ENCODE results near the gene ZFYVE28.

ZFYVE28 gene

GRCh38 chr4:2330091-2331042 lies 88.1 kb downstream of the ZFYVE28 start:
- no peak for DNase-seq

DNA sequence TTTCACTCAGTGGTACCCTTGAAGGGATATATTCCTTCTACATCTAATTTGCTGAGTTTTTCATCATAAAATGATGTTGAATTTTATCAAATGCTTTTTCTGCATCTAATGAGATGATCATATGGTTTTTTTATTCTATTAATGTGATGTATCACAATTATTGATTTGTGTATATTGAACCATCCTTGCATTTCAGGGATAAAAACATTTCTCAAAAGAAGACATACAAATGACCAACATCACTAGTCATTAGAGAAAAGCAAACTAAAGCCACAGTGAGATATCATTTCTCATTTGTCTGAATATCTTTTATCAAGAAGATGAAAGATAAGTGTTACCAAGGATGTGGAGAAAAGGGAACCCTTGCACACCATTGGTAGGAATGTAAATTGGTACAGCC lies 90.9 kb downstream of the ZFYVE28 start:
- no peak for DNase-seq

DNA sequence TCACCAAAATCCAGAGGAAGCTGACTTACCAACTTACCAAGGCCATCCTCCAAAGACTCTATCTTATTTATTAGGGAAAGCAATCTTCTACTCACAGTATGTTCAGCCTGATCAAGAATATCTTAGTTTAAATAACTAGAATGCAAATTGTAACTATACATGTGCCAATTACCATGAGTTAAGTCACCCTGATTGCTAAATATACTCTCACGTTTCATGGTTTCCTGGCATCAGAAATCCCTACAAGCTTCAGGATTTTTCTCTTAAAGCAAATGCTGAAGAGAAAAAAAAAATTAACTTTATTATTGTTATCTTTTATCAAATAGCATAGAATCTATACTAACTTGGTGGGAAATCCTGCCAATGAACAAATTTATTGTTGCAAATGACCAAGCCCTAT lies 93.6 kb downstream of the ZFYVE28 start:
- no peak for DNase-seq

DNA sequence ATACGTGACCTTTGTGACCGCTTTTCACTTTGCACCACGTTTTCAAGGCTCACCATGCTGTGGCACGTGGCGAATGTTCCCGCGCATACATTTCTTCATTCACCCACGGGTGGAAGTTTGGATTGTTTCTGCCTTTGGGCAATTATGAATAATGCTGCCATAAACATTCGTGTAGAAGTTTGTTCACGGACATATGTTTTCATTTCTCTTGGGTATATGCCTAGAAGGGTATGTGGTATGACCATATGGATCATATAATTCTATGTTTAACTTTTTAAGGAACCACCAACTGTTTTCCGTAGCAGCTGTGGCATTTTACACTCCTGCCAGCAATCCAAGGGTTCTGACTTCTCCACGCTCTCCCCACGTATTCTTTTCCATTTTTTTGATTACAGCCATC lies 95.6 kb downstream of the ZFYVE28 start:
- no peak for DNase-seq

- DNase-seq = no peak
Observed at GRCh38 chr4:2322227-2322626, 96.2 kb downstream of the ZFYVE28 start.

GRCh38 chr4:2321279-2322196 lies 96.9 kb downstream of the ZFYVE28 start:
- no peak for DNase-seq

DNA sequence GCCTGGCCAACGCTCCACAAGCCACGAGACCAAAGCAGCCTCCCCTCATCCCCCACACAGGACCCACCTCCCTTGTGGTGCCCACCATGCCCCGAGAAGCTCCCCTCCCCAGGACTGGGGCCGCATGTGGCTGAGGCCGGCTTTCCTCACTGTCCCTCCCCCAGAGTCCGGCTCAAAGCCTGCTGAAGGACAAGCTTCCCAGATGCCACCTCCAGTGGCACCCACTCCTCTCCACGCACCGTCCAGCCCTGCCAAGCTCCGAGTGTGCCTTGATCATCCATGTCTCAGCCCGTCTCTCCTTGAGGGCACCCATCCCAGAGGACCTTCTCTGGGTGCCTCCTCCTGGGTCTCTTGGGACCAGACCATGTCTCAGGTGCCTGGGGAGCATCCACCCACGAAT lies 97.7 kb downstream of the ZFYVE28 start:
- DNase-seq = no peak

- no peak for DNase-seq
Observed at GRCh38 chr4:2320152-2320551, 98.3 kb downstream of the ZFYVE28 start.

DNA sequence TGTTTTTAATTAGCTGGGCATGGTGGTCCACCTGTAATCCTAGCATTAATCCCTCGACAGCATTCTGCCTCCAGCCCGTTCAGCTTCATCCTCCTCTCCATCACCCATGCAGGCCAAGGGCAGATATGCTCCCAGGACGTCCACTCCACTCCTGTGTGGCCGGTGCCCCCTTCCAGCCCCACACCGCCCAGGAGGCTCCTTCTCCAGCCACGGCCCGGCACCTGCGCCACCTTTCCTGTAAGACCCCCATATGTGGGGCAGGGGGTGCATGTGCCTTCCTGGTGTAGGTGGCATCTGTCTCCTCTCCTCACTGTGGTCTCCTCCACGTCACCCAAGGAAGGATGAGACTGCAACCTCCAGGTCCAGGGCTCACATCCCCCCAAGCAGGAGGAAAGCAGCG lies 99.6 kb downstream of the ZFYVE28 start:
- no peak for DNase-seq

GRCh38 chr4:2318476-2318875 lies 100.0 kb downstream of the ZFYVE28 start:
- no peak for DNase-seq

DNA sequence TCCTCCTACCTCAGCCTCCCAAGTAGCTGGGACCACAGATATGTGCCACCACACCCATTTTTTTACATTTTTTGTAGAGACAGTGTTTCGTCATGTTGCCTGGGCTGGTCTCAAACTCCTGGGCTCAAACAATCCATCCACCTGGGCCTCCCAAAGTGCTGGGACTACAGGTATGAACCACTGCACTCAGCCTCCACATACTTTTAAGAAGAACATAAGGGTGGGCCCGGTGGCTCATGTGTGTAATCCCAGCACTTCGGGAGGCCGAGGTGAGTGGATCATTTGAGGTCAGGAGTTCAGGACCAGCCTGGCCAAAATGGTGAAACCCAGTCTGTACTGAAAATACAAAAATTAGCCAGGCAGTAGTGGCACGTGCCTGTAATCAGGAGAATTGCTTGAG lies 105.1 kb downstream of the ZFYVE28 start:
- DNase-seq = no peak

DNA sequence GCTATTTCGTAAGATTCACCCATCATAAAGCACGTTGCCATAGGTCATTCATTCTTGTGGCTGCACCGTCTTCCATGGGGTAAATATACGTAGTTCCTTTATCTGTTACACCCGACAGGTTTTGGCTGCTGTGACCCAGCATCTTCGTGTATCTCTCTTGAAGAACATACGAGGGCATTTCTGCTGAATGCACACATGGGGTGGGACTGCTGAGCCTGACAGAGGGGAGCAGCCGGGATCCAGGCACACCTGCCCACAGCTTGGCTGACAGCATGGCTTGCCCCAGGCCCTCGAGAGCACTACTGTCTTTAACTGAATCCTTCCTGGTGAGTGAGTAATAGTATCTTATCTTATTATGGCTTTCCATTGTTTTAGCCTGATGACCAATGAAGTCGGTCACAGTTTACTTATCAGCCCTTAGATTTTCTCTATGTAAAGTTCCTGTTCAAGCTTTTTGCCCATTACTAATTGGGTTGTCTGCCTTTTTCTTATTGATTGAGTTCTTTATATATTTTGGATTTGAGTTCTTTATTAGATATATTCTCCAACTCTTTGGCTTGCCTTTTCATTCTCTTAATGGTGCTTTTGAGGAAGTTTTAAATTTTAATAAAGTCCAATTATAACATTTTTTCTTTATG lies 111.6 kb downstream of the ZFYVE28 start:
- DNase-seq = no peak

DNA sequence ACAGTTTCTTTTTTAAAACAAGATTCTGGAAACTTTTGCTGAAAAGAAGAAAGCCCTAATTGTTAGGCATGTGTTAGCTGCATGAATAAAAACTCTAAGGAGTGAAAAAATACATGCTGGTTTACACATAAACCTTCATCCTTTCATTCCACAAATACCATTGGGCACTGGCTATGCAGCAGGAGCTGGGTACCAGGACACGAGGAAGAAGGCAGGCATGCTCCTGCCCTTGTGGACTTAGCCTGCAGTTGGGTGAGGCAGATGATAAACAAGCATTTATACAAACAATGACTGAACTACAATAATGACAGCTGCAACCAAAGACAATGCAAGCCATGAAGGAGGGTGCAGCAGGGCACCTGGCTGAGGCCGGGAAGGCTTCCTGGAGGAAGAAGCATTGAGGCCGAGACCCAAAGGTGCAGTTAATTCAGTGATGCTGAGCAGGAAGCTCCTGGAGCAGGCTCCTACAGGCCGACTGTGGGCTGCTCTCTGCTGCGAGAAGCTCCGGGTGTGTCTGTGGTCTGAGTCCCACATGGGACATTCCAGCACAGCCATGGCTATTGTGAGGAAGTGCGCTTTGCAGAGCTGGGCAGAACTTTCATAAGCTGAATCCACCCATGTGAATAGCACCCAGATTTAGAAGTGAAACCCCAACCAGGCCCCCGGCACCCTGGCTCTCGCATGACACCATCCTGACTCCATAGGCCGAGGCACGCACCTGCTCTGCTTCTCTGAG lies 112.5 kb downstream of the ZFYVE28 start:
- DNase-seq = no peak

- no peak for DNase-seq
Observed at GRCh38 chr4:2304877-2305561, 113.4 kb downstream of the ZFYVE28 start.

DNA sequence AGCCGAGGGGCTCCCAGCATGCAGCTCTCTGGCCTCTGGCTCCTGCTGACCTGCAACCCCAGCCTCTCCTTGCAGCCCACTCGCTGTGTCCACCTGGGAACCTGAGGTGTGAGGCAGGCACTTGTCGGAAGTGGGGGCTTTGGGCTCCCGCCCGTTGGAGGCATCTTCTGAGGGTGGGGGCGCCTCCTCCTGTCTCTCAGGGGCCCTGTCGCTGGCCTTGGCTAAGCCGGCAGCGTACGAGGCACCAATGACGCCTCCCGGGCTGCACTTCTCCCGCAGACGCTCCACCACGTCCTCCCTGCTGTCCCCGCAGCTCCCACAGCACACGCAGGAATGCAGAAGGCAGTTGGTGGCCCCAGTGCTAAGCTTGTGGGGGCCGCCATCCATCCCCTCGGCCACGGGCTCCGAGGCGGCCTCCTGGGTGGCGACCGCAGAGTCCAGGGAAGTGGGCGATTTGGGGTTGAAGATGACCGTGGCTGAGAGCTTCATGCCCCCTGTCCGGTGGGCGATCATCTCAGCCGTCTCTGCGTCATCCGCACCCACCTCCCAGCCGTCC lies 114.0 kb downstream of the ZFYVE28 start:
- no peak for DNase-seq

GRCh38 chr4:2303686-2304320 lies 114.6 kb downstream of the ZFYVE28 start:
- no peak for DNase-seq

GRCh38 chr4:2303121-2303685 lies 115.2 kb downstream of the ZFYVE28 start:
- DNase-seq = no peak

DNA sequence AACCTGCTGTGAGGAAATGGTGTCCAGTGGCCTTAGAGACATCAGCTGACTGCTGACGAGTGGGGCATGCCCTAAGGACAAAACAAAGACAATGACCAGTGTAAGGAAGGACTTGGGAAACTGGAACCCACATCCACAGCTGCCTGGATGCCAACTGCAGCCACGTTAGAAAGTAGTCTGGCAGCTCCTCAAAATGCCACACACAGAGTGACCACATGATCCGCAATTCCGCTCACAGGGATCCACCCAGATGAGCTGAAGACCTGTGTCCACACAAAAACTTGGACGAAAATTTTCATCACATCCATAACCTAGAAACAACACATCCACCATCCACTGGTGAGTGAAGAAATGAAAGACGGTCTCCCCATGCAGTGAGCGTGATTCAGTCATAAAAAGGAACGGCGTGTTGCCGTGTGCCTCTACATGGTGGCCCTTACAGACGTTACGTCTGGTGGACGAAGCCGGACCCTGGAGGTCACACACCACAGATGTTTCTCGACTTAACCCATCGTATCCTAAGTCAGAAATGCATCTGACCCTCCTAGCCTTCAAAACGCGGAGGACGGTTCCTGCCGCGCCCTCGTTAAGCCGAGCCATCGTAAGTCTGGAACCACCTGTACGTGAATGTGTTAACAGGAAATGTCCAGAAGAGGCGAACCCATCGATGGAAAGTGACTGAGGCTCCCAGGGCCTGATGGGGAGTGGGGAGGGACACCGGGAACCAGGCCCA lies 115.9 kb downstream of the ZFYVE28 start:
- DNase-seq = no peak

DNA sequence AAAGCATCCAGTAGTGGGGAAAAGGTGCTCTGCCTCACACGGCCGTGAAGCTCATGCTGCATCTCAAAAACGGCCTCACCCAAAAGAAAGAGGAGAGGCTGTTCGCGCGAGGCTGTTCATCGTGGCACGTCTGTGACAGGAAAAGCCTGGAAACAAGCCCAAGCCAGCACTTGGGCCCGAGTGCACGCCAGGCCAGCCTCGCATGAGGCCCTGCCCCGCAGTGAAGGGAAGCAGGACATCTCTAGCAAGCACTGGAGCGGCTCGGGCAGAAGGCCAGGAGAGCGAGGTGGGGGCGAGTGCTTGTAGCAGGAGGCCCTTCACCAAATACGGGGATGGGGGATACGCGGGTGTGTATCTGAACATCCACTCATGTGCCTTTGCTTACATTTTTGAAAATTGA lies 116.6 kb downstream of the ZFYVE28 start:
- DNase-seq = no peak

DNA sequence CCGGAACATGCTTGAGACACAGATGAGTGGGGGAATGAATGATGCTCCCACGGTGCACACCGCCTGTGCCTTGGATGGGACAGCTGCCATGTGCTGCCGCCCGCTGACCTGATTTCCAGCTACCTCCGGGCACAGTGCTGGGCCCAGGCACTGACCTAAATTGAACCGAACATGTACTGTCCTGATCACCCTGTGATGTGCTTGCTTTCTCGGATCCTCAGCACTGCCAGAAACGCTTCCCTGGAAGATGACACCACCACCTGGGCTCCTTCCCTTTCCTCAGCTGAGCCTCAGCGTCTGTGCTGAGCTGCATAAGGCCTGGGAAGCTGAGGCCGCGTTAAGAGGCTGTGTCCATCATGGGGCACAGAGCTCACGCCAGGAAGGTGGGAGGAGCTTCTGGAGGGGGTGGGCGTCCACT lies 117.2 kb downstream of the ZFYVE28 start:
- DNase-seq = no peak

All from stimulated activated CD4-positive, alpha-beta T cell treated with anti-CD3 and anti-CD28 coated beads, Interleukin-2, amount 100 ng/mL, for 24 hours (primary cell).